GM12891 (cell line): Measurements from ENCODE around the gene ACSL3.

ENCODE experiments used
- POLR2A ChIP-seq: IDR thresholded peaks from 2 replicates; pipeline ENCODE4 v1.6.1; 2011; ENCODE audit warnings: low read depth, low read length, control low read depth
- POLR2AphosphoS5 ChIP-seq: IDR thresholded peaks from 2 replicates; pipeline ENCODE4 v1.6.1; 2011; ENCODE audit warnings: low read depth, low read length, control low read depth
- POU2F2 ChIP-seq: IDR thresholded peaks from 2 replicates; pipeline ENCODE4 v1.6.1; 2011; ENCODE audit warnings: low read depth, mild to moderate bottlenecking, control low read depth, low read length, moderate library complexity
- SPI1 ChIP-seq: IDR thresholded peaks from 2 replicates; pipeline ENCODE4 v1.6.1; 2011; ENCODE audit warnings: low read depth, low read length, control low read depth
- TAF1 ChIP-seq: IDR thresholded peaks from 2 replicates; pipeline ENCODE4 v1.6.1; 2011; ENCODE audit warnings: low read depth, low read length, control low read depth

DNA sequence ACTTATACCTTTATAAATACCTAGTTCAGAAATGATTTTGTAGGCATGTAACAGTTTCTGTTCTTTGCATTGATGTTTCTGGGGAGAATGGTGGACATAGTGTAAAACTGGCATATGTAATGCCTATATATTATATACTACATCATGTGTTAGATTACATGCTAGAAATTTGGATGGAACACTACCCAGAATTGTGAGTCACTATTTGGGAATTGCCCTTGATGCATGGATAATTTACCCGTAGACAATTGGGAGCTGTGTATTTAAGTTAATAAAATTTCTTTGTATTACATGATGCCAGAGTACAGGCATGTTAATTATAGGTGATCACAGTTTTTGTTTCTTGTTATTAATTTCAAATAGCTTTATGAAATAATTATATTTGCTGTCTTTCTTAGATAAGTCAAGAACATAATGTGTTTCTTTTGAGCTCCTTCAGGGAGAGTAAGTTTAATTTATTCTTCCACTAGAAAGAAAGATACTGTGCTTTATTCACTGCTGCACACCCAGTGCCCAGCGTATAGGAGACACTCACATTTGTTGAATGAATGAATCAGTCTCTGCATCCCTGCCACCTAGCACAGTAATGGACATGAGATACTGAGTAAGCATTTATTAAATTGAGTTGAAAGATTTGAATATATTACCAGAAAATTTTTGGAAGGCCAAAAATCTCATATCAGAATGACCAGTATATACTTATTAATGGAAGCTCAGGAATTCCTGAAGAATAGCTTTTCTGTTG lies 16.9 kb downstream of the ACSL3 start:
- TF ChIP-seq POLR2A (no peak), POLR2AphosphoS5 (no peak), SPI1 (no peak), TAF1 (no peak), POU2F2 (no peak)
